Measurements from ENCODE around the gene NT5C1B. TPM values are rescaled to one million over a fixed set of nuclear protein-coding genes. Genes with fewer than 3 reads are reported as not detected.

The NT5C1B gene
- total RNA-seq, 1 donor from 2014 or later: not detected

- no peak for DNase-seq
Measured at GRCh38 chr2:18514526-18515461, 74.6 kb downstream of the NT5C1B start.

Small RNA genes within 50 kb of the gene (small RNA-seq; reads per million reads assigned to genes)
- not detected for gene RNU6-1215P

Other genes starting within 250 kb of the NT5C1B start
- 25.7 TPM for gene RDH14, start 28.9 kb downstream of the NT5C1B start, total RNA-seq

Data from occipital lobe (tissue), 3 donors.